ENCODE measurements around the gene PUSL1. TPM values are rescaled to one million over a fixed set of nuclear protein-coding genes. Genes with fewer than 3 reads are reported as not detected.

The PUSL1 gene
- total RNA-seq, 1 donor from 2014 or later: 19.9 TPM

- DNase-seq (ENCODE audit: low read depth, low spot score): no peak
Measured at GRCh38 chr1:1324084-1324523, 15.7 kb downstream of the PUSL1 start.

- peak; percentile 54 for DNase-seq (ENCODE audit: low read depth, low spot score)
Measured at GRCh38 chr1:1324524-1325287, 16.3 kb downstream of the PUSL1 start, which contains the start of the genes CPTP and INTS11. Gene CPTP (plus strand): TSS chr1:1324802. CDS start chr1:1326911, 2,109 bp downstream. Gene INTS11 (minus strand): TSS chr1:1324660. CDS start chr1:1324608, 52 bp downstream.

DNA sequence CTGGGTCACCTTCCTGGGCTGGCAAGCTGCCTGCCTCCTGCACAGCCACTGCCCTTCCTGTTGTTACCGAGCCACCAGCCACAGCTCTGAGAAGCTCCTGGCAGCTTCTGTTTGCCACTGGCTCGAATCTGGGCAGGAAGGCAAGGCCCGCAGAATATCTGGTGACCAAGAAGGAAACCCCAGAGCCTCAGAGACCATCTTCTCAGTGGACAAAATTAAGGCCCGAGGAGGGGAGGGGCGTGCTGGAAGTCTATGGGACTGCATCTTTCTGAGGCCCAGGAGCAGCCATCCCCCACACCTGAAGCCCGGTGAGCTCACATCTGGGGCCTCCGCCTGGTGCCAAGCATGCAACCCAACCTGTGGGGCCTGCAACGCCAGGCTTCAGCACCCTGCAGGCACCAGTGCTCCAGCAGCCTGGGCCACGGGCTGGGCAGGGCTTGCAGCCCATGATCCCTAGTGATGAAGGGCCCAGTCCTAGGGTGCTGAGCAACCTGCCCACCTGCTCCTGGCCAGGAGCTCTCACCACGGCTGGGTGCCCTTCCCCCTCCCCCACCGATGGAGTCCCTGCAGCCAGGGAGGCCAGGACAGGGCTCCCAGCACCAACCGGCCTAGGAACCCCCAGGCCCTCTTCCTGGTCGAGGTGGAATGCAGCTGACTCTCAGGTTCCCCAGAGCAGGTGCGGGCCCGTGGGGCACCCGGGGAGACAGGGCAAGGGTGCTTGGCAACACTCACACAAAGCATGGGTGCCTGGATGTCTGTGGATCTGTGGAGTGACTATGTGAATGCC, 17.1 kb downstream of the PUSL1 start:
- DNase-seq (ENCODE audit: low read depth, low spot score): no peak

DNA sequence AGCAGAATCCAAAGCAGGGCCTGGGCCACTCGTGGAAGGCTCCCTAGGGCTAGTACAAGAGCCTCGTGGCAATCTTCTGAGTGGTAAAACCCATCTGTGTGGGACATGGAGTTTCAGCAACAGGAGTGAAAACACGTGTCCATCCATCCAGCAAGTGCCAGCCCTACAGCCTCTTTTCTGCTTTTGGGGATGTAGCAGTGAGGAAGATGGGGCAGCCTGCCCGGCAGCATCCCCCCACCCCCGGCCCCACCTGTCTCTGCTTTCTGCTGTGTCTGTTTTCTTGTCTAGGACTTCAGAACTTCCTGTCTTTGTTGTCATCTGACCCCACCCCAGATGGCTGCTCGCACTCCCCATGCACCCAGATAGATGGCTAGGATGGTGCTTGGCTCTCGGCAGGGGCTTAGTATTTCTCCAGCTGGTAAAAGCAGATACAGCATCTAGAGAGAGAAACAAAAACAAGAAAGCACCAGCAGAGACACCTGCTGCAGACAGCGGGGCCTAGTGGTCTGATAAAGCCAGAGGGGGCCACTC, 17.7 kb downstream of the PUSL1 start:
- DNase-seq (ENCODE audit: low read depth, low spot score): no peak

GRCh38 chr1:1327291-1327690, 18.9 kb downstream of the PUSL1 start:
- no peak for DNase-seq (ENCODE audit: low read depth, low spot score)

- DNase-seq (ENCODE audit: low read depth, low spot score): no peak
Measured at GRCh38 chr1:1328254-1328653, 19.9 kb downstream of the PUSL1 start.

DNA sequence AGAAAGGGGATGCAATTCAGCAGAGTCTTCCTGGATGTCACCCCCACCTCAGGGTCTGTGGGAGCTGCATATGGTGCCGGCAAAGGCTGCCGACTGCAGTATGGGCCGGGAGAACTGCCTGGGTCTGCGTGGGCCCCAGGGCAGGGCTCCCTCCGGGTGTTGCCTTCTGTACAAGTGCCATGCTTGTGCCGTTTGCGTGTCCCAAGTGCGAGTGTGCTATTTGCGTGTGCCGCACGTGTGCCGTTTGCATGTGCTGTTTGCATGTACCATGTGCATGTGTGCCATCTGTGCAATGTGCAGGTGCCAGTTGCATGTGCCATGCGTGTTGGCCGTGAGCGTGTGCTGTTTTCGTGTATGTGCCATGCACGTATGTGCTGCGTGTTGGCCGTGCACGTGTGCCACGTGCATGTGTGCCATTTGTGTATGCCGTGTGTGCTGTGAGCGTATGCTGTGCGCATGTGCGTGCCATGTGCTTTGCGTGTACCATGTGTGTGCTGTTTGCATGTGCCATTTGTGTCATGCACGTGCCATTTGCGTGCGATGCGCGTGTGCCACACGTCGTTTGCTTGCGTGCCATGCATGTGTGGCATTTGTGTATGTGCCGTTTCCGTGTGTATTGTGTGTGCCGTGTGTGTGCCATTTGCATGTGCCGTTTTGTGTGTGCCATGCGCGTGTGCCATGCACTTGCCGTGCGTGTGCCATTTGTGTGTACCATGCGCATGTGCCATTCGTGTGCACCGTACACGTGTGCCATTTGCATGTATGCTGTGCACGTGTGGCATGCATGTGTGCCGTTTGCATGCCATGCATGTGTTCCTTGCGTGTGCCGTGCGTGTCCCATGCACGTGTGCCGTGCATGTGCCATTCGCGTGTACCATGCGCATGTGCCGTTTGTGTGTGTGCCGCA, 21.2 kb downstream of the PUSL1 start:
- DNase-seq (ENCODE audit: low read depth, low spot score): no peak

DNA sequence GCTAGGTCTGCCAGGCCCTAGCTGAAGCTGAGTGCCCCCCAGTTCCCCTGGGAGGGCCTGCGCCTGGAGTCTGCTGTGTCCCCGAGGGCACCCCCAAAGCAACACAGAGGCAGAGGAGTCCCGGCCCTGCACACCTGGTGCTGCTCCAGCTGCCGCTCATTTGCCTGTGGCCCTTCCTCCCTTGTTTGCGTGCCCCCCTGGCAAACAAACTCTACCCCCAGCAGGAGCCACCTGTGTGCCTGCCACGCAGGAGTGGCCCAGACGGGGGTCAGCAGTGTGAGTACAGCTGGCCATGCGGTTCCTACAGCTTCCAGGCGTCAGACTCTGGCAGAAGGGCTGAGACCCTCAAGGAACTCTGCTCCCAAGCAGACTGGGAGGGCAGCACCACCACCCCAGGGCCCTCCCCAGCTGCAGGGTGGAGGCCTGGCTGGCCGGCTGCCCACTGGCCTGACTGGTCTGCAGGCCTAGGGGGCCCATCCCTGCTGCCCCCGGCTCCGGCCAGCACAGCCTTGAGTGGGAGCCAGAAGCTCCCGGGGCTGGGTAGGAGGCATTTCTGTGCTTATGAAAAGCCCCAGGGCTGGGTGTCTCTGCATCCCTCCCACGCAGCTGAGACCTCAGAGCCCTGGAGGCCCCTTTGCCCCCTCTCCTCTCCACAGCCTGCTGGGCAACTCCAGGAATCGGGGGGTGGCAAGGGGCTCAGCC, 22.1 kb downstream of the PUSL1 start:
- DNase-seq (ENCODE audit: low read depth, low spot score): no peak

- DNase-seq (ENCODE audit: low read depth, low spot score): no peak
Measured at GRCh38 chr1:1331068-1331965, 22.9 kb downstream of the PUSL1 start, which contains the start of gene TAS1R3. Gene TAS1R3 (plus strand): TSS chr1:1331280. CDS start chr1:1331346, 66 bp downstream.

GRCh38 chr1:1332031-1332755, 23.8 kb downstream of the PUSL1 start:
- DNase-seq (ENCODE audit: low read depth, low spot score): no peak

DNA sequence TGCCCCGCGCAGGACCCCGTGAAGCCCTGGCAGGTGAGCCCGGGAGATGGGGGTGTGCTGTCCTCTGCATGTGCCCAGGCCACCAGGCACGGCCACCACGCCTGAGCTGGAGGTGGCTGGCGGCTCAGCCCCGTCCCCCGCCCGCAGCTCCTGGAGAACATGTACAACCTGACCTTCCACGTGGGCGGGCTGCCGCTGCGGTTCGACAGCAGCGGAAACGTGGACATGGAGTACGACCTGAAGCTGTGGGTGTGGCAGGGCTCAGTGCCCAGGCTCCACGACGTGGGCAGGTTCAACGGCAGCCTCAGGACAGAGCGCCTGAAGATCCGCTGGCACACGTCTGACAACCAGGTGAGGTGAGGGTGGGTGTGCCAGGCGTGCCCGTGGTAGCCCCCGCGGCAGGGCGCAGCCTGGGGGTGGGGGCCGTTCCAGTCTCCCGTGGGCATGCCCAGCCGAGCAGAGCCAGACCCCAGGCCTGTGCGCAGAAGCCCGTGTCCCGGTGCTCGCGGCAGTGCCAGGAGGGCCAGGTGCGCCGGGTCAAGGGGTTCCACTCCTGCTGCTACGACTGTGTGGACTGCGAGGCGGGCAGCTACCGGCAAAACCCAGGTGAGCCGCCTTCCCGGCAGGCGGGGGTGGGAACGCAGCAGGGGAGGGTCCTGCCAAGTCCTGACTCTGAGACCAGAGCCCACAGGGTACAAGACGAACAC, 24.5 kb downstream of the PUSL1 start:
- no peak for DNase-seq (ENCODE audit: low read depth, low spot score)

GRCh38 chr1:1333551-1334241, 25.3 kb downstream of the PUSL1 start:
- no peak for DNase-seq (ENCODE audit: low read depth, low spot score)

DNA sequence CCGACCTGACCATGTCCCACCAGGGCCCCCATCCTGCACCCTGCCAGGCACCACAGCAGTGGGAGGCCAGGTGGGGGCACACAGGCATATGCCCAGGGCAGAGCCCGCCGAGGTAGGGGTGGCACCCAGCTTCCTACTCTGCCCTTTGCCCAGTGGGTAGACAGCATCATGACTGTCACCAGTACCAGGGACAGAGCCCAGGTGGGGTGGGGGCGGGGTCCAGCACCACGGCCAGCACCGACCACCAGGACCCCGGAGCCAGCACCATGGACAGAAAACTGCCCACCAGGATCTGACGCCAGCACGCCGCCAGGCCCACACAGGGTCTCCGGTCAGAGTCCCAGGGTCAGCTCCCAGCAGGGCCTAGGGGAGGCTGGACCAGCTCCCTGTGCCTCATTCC, 26.4 kb downstream of the PUSL1 start:
- no peak for DNase-seq (ENCODE audit: low read depth, low spot score)

DNA sequence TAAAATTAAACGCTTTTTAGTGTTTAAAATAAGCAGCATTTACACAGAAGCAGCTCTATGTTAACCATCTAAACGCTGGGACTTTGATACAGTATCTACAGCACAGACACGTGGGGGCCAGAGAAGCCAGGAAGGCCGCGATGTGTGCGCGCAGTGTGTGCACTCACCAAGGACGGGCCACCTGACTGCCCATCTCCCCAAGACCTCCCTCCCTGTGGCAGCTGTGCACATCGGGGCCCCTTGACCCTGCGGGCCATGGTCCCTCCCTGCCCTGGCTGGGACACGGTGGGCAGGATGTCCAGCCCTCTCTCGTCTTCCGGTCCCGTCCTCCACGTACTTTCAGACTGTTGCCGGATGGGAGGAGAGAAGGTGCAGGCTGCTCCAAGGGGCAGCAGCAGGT, 26.9 kb downstream of the PUSL1 start:
- no peak for DNase-seq (ENCODE audit: low read depth, low spot score)

DNA sequence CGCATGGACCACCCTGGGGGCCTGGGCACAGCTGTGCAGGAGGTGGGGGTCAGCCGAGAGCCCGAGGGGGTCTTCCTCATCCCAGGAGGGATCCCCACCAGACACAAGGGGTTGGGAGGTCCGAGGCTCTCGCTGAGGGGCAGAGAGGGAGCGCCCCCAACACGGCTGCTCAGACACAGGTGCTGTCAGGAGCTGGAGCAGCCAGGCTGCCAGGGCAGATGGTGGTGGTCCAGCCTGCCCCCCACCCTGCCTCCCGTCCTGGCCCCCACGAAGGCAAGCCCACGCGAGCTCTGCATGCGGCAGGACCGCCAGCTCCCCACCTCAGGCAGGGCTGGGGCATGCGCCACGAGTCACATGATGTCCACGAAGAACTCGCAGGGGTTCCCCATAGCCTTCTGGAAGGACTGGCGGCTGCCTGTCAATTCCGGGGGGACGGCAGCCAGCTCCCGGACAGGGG, 27.4 kb downstream of the PUSL1 start:
- no peak for DNase-seq (ENCODE audit: low read depth, low spot score)

GRCh38 chr1:1336446-1336845, 28.0 kb downstream of the PUSL1 start:
- no peak for DNase-seq (ENCODE audit: low read depth, low spot score)

Measured in pulmonary artery endothelial cell (primary cell).